Melanocyte of skin (primary cell): Measurements from ENCODE around the gene IRF1. TPM values are rescaled to one million over a fixed set of nuclear protein-coding genes. Genes with fewer than 3 reads are reported as not detected.

Source experiments
- small RNA-seq, 2 donors: library from RNA; depleted of rRNA; stranded (forward); fragments of <200 nt; gene quantifications; one replicate each; pipeline ENCODE3, GENCODE V24; 2012
- total RNA-seq, 2 donors: library from RNA; depleted of rRNA; stranded (reverse); fragments of >200 nt; gene quantifications; 2 replicates each; pipeline ENCODE4 v1.2.3, GENCODE V29; 2012

IRF1 gene
- 10 to 100 TPM; 13.8 to 20.6 TPM for total RNA-seq

GRCh38 chr5:132490484-132491367 lies at the start of gene IRF1:
Gene IRF1, minus strand, starts transcription at chr5:132490773. Its CDS starts 1,295 bp downstream, at chr5:132489478.

Small RNA genes lying within 50 kb of the gene (small RNA-seq; reads per million reads assigned to genes)
- 0 reads per million in 2 donors for gene RF00019

Other genes with a start within 250 kb of the IRF1 start
- 10 to 100 TPM; 13.7 to 59.9 TPM for gene PDLIM4, start 233.1 kb downstream of the IRF1 start, total RNA-seq
- under 1 TPM; 0.67 to 0.69 TPM for gene SLC22A4, start 196.4 kb downstream of the IRF1 start, total RNA-seq
- gene SLC22A5, start 121.1 kb downstream of the IRF1 start, total RNA-seq, result 1 to 10 TPM; 3.3 to 5.2 TPM
- gene IL5, start 52.7 kb upstream of the IRF1 start, total RNA-seq, result not detected
- 10 to 100 TPM in 1 of 2 donors, 1 to 10 TPM in 1; 8.7 to 28.9 TPM for gene RAD50, start 66.2 kb upstream of the IRF1 start, total RNA-seq
- not detected for gene IL13, start 167.4 kb upstream of the IRF1 start, total RNA-seq
- not detected for gene IL4, start 183.2 kb upstream of the IRF1 start, total RNA-seq
- gene KIF3A, start 246.8 kb upstream of the IRF1 start, total RNA-seq, result 10 to 100 TPM; 14.8 to 15.3 TPM